Adipose tissue (tissue), 3 donors: Measurements from ENCODE around the gene MAN2B2. TPM values are rescaled to one million over a fixed set of nuclear protein-coding genes. Genes with fewer than 3 reads are reported as not detected.

Experiments used
- H3K27ac ChIP-seq: one replicate; pipeline ENCODE4 v1.5.1; 2013; ENCODE audit warnings: low read depth, low read length
- WGBS, 3 donors: extraction: QIAGEN DNeasy Blood & Tissue Kit; methylation state at CpG; one replicate each; pipeline ENCODE4 v1.1.7; 2013; 5-methylcytosine and 5-hydroxymethylcytosine counted together
- polyA plus RNA-seq, 3 donors: library from polyadenylated mRNA; stranded (reverse); fragments of 200-250 nt; gene quantifications; one replicate each; pipeline ENCODE4 v1.2.3, GENCODE V29; 2013
- donor health status: healthy with polysubstance abuse.
- donor health status: Bipolar disorder and iron deficiency.
- donor health status: healthy.

MAN2B2 gene
- polyA plus RNA-seq, 3 donors: 8.7 to 14.9 (median 13.0) TPM

DNA sequence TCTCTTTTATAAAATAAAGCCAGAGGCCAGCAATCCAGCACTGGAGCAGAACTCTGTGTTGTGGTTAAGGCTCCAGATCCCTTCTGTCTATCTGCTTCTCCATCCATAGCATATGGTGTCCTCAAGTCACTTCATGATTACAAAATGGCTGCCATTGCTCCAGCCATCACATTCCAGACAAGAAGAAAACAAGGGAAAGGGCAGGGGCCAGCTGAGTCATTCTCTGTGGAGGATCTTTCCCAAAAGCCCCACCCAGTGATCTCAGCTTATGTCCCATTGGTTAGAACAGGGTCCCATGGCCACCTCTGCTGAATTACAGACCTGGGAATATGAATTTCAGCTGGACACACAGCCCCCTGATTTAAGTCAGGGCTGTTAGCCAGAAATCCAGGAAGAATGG lies 34.1 kb upstream of the MAN2B2 start:
- H3K27ac ChIP-seq: no peak overlapping the region

- no peak overlapping the region for H3K27ac ChIP-seq
- WGBS, 3 donors: 61 to 67% (median 63%) methylated on average over 6 of the region's 6 CpGs
Observed at GRCh38 chr4:6541789-6542188, 33.2 kb upstream of the MAN2B2 start.

GRCh38 chr4:6542951-6543350 lies 32.0 kb upstream of the MAN2B2 start:
- H3K27ac ChIP-seq: no peak overlapping the region
- 68 to 74% (median 72%) methylated on average over 12 of the region's 12 CpGs for WGBS, 3 donors

- 69 to 78% (median 76%) methylated on average over 4 of the region's 4 CpGs for WGBS, 3 donors
Observed at GRCh38 chr4:6546091-6546490, 28.9 kb upstream of the MAN2B2 start.

GRCh38 chr4:6546681-6547447 lies 28.1 kb upstream of the MAN2B2 start:
- 20 to 26% (median 25%) methylated on average over 19 of the region's 19 CpGs for WGBS, 3 donors
- no peak overlapping the region for H3K27ac ChIP-seq

More at GRCh38 chr4:6546091-6546490, 28.9 kb upstream of the MAN2B2 start:
- H3K27ac ChIP-seq: no peak overlapping the region

GRCh38 chr4:6548201-6548881 lies 26.6 kb upstream of the MAN2B2 start:
- WGBS, 3 donors: 62 to 66% (median 64%) methylated on average over 8 of the region's 8 CpGs
- H3K27ac ChIP-seq: no peak overlapping the region

GRCh38 chr4:6548882-6549230 lies 26.1 kb upstream of the MAN2B2 start:
- 49 to 65% (median 56%) methylated on average over 4 of the region's 4 CpGs for whole genome bisulfite sequencing, 3 donors
- H3K27ac ChIP-seq: no peak overlapping the region

DNA sequence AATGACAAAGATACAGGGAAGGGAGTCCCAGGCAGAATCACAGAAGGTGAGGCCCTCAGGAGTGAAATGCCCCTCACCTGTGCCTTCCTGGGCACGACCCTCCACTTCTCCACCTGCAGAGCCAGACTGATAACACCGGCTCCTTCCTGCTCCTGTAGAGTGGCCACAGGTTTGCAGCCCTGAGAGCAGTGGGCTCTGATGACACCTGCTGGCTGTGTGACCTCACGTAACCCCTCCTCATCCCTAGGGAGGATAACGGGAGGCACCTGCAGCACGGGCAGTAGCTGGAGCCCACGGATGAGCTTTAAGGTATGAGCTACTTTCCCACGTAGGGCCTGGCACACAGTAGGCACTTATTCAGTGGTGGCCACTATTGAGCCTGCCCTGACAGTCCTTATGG lies 25.5 kb upstream of the MAN2B2 start:
- no peak overlapping the region for H3K27ac ChIP-seq
- 19 to 33% (median 31%) methylated on average over 7 of the region's 7 CpGs for WGBS, 3 donors

DNA sequence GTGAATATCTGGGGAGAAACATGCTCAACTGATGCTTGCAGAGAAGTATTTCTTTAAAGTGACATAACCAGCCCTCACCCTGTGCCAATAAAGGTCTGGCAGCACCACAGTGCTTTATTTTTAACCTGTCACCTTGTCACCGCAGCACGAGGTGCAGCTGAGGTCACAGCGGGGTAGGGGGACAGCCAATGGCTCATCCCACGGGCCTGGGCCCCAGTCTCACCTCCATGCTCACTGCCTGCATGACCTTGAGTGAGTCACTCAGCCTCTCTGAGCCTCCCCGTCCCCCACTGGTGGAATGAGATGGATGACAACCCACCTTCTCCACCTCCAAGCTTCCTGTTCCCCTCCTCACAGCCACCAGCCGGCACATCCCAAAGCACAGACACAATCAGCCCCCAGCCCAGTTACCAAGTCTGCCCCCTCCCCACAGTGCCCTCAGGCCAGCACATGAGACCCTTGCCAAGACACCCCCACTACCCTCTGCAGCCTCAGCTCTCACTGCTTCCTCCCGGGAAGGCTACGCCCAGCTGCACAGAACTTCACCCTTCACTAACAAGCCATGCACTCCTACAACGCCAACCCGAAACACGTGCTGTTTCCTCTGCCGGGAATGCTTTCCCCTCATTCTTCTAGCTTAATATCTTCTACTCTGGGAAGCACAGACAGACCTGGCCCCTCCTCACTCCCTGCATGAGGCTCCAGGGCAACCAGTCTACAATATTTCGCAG lies 24.9 kb upstream of the MAN2B2 start:
- H3K27ac ChIP-seq: no peak overlapping the region
- WGBS, 3 donors: 56 to 61% (median 60%) methylated on average over 13 of the region's 13 CpGs

- WGBS, 3 donors: 79 to 88% (median 84%) methylated on average over 3 of the region's 3 CpGs
- no peak overlapping the region for H3K27ac ChIP-seq
Observed at GRCh38 chr4:6550821-6551220, 24.2 kb upstream of the MAN2B2 start.

GRCh38 chr4:6551660-6552059 lies 23.3 kb upstream of the MAN2B2 start:
- 90 to 98% (median 92%) methylated on average over 2 of the region's 2 CpGs for WGBS, 3 donors

GRCh38 chr4:6555519-6555918 lies 19.5 kb upstream of the MAN2B2 start:
- WGBS, 3 donors: 72 to 85% (median 82%) methylated on average over 13 of the region's 13 CpGs
- H3K27ac ChIP-seq: no peak overlapping the region

More at GRCh38 chr4:6551660-6552059, 23.3 kb upstream of the MAN2B2 start:
- no peak overlapping the region for H3K27ac ChIP-seq

DNA sequence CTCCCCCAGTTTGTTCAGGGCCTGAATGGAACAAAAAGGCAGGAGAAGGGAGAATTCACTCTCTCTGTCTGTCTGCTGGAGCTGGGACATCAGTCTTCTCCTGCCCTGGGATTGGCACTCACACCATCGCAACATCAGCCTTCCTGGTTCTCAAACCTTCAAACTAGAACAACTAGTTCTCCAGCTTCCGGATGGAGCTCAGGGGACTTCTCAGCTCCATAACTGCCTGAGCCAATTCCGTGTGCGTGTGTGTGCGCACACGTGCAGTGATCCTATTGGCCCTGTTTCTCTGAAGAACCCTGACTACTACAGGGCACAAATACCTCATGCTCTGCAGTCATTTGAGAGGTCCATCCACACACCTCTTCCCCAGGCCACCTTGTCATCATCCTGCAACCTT lies 18.7 kb upstream of the MAN2B2 start:
- H3K27ac ChIP-seq: no peak overlapping the region
- 40 to 87% (median 78%) methylated on average over 6 of the region's 6 CpGs for WGBS, 3 donors

GRCh38 chr4:6557185-6557584 lies 17.8 kb upstream of the MAN2B2 start:
- no peak overlapping the region for H3K27ac ChIP-seq
- 58 to 72% (median 66%) methylated on average over 5 of the region's 5 CpGs for WGBS, 3 donors

DNA sequence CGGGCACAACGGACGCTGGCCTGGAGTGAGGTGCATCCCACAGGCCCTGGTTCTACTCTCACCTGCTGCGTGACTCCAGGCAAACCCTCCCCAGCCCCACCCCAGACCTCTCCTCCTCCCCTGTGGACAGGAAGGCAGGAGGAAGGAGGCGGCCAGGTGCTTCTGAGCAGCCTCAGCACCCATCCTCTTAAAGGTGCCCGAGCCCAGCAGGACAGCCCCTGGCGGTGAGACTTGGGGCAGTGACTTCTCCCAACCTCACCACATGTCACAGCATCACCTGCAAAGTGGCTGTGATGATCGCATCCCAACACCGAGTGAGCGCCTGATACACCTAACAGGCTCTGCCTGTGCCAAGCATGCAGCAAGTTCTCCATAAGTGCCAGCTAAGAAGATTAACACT lies 17.1 kb upstream of the MAN2B2 start:
- H3K27ac ChIP-seq: no peak overlapping the region
- 48 to 87% (median 85%) methylated on average over 9 to 10 of the region's 10 CpGs for WGBS, 3 donors

DNA sequence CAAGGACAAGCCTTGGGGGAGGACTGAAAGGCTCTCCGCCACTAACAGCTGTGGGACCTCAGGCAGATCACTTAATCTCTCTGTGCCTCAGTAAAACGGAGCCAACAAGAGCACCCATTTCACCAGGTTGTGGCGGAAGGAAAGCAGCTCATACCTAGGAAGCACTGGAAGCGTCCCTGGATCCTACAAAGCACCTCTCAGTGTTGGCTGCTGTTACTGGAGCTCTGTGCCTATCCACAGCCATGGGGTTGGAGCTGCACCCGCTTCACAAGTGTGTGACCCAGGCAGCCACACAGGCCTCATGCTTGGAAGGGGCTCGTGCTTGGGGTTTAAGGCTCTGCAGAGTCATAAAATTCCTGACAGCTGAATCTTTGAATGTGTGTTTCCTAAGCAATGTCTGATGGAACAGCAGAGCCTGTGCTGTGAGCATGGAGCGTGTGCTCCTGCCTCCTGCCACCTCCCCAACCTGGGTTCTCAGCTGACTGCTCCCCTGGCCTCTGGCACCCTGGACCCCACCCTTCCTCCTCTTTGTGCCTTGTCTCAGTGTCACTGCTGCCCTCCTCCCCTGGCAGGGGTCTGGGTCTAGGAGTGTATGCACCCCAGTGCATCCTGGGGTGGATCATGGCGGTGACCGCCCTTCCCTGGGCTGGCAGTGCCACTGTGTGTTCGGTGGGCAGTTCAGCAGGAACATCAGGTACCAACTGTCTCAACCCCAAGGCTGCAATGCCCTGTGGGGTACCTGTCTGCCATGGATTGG lies 14.4 kb upstream of the MAN2B2 start:
- H3K27ac ChIP-seq: no peak overlapping the region
- 61 to 69% (median 68%) methylated on average over 10 of the region's 10 CpGs for WGBS, 3 donors

GRCh38 chr4:6561173-6561516 lies 13.8 kb upstream of the MAN2B2 start:
- no peak overlapping the region for H3K27ac ChIP-seq
- WGBS, 3 donors: 21 to 33% (median 23%) methylated on average over 6 of the region's 6 CpGs

DNA sequence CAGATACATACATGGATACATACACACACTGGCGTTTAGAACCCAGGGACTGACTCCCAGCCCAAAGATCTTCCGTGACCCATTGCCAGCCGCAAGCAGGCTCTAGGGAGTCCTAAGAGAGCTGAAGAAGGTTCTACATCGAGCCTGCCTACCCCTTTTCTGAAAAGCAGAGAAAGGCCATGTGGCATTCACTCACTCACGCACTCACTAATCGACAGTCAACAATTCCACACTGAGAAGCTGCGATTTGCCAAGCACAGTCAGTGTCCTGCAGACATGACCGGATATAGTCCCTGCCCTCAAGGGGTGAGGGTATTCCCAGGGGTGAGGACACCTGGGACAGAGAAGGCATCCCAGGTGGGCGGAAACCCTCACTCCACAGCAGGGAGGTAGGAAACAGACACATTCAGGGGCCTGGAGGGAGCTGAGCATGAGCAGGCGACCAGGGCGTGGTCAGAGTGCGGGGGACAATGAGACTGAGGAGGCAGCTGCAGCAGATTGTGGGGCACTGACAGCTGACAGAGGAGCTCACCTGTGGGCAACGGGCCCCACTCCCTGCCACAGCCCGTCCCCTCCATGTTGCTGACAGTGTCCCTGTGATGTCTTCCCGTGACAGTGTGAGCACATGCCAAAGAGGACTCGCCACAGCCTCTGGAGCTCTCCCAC lies 13.2 kb upstream of the MAN2B2 start:
- no peak overlapping the region for H3K27ac ChIP-seq
- 37 to 53% (median 50%) methylated on average over 16 of the region's 16 CpGs for WGBS, 3 donors
